GM18951 (cell line): Measurements from ENCODE around the gene GALNT15.

ENCODE experiments used
- POLR2A ChIP-seq: IDR thresholded peaks from 4 replicates; pipeline ENCODE4 v1.6.1; 2011; ENCODE audit warnings: mild to moderate bottlenecking; ENCODE audit not compliant: insufficient read length, insufficient read depth; ENCODE audit errors: extremely low read depth
- in situ Hi-C: fragments of 300-500 bp; cut with MboI; formaldehyde crosslinking; loops from one replicate; pipeline ENCODE4 v1.12.0; 2022; ENCODE audit warnings: low sequenced_read_pairs, mixed read lengths, inconsistent platforms; ENCODE audit not compliant: unreplicated experiment

The GALNT15 gene

GRCh38 chr3:16174389-16174788 lies at the start of gene GALNT15:
GALNT15 (plus strand) TSS chr3:16174680; CDS start chr3:16175152, 472 bp downstream.
- in situ Hi-C loops = no loop called here

GRCh38 chr3:16126634-16127033 lies 47.8 kb upstream of the GALNT15 start:
- in situ Hi-C loops = no loop called here
- no peak for TF ChIP-seq POLR2A

More at GRCh38 chr3:16174389-16174788, at the start of gene GALNT15:
- TF ChIP-seq POLR2A = no peak

GRCh38 chr3:16127249-16127648 lies 47.2 kb upstream of the GALNT15 start:
- in situ Hi-C loops = no loop called here
- no peak for TF ChIP-seq POLR2A

GRCh38 chr3:16130066-16130465 lies 44.4 kb upstream of the GALNT15 start:
- no peak for TF ChIP-seq POLR2A
- in situ Hi-C loops = no loop called here

GRCh38 chr3:16132190-16132589 lies 42.3 kb upstream of the GALNT15 start:
- in situ Hi-C loops = no loop called here
- no peak for TF ChIP-seq POLR2A

- in situ Hi-C loops = no loop called here
Observed at GRCh38 chr3:16132928-16133327, 41.6 kb upstream of the GALNT15 start.

GRCh38 chr3:16134173-16134928 lies 40.1 kb upstream of the GALNT15 start:
- TF ChIP-seq POLR2A = no peak
- in situ Hi-C loops = no loop called here

More at GRCh38 chr3:16132928-16133327, 41.6 kb upstream of the GALNT15 start:
- no peak for TF ChIP-seq POLR2A

GRCh38 chr3:16136055-16136454 lies 38.4 kb upstream of the GALNT15 start:
- in situ Hi-C loops = no loop called here
- no peak for TF ChIP-seq POLR2A

GRCh38 chr3:16137044-16137443 lies 37.4 kb upstream of the GALNT15 start:
- in situ Hi-C loops = no loop called here
- no peak for TF ChIP-seq POLR2A

GRCh38 chr3:16137977-16138376 lies 36.5 kb upstream of the GALNT15 start:
- no peak for TF ChIP-seq POLR2A
- in situ Hi-C loops = no loop called here

- in situ Hi-C loops = no loop called here
- TF ChIP-seq POLR2A = no peak
Observed at GRCh38 chr3:16140116-16140893, 34.2 kb upstream of the GALNT15 start.

GRCh38 chr3:16140894-16141285 lies 33.6 kb upstream of the GALNT15 start:
- TF ChIP-seq POLR2A = no peak
- in situ Hi-C loops = no loop called here

GRCh38 chr3:16142350-16143025 lies 32.0 kb upstream of the GALNT15 start:
- in situ Hi-C loops = no loop called here
- TF ChIP-seq POLR2A = no peak
